Measurements from ENCODE around the gene SMCP. TPM values are rescaled to one million over a fixed set of nuclear protein-coding genes. Genes with fewer than 3 reads are reported as not detected.

The SMCP gene
- total RNA-seq, 1 experiment from 2014 or later = not detected

GRCh38 chr1:152836870-152837269 lies 41.3 kb upstream of the SMCP start:
- no peak for TF ChIP-seq ZNF274 (IDR thresholded peaks at IDR 0.05; ENCODE audit: low read depth, low read length)
- H3K27me3 ChIP-seq (ENCODE audit: insufficient read depth, low read length) = peaks cover 21% of the 10 kb centered on the region
- H3K9me3 ChIP-seq (ENCODE audit: control insufficient read depth in 1 of 2, insufficient read depth in 1 of 2, low read depth in 1 of 2, low read length in 2 of 2) = no peaks in the 10 kb centered on the region
- H3K27ac ChIP-seq (ENCODE audit: low read depth, low read length) = no peak overlapping the region
- intact Hi-C loops (cut with micrococcal nuclease) = no loop called here
- H3K9me2 ChIP-seq (ENCODE audit: insufficient read depth) = no peaks in the 10 kb centered on the region
- no peak overlapping the region for H2AFZ ChIP-seq (ENCODE audit: low read depth, low read length, poor library complexity, severe bottlenecking)
- H3K9ac ChIP-seq (ENCODE audit: low read length) = no peak overlapping the region
- ChIA-PET CTCF (interaction anchor here (1.3 kb wide), 1 partner anchor 34 kb away, joined by 4 read pairs; no protein-coding TSS in a partner anchor), POLR2A (no interaction called here), RAD21 (ENCODE audit: low non-redundant PET in 1 of 2, low total read pairs in 2 of 2, uncharacterized antibody in 2 of 2, unreplicated experiment in 2 of 2) (no interaction called here)
- H4K20me1 ChIP-seq (ENCODE audit: insufficient read depth) = no peaks in the 10 kb centered on the region
- no peaks in the 10 kb centered on the region for H3K79me2 ChIP-seq (ENCODE audit: insufficient read depth, low read length)
- ATAC-seq (no peak), DNase-seq (ENCODE audit: low read depth, low spot score) (no peak)
- BruUV-seq (replicated peaks) = no TSS peak
- H3K4me2 ChIP-seq (ENCODE audit: low read length) = no peak overlapping the region
- H3K4me1 ChIP-seq (ENCODE audit: control insufficient read depth in 1 of 2, insufficient read depth in 2 of 2, low read length in 2 of 2) = no peaks in the 10 kb centered on the region
- no peak overlapping the region for H3K4me3 ChIP-seq (replicated peaks in 1 of 2; ENCODE audit: low read depth in 1 of 2, low read length in 2 of 2)
- no peaks in the 10 kb centered on the region for H3K36me3 ChIP-seq (ENCODE audit: control insufficient read depth in 1 of 2, insufficient read depth in 2 of 2, low read length in 2 of 2)

- ChIA-PET RAD21 (ENCODE audit: low non-redundant PET in 1 of 2, low total read pairs in 2 of 2, uncharacterized antibody in 2 of 2, unreplicated experiment in 2 of 2) (no interaction called here), CTCF (no interaction called here), POLR2A (no interaction called here)
- no peaks in the 10 kb centered on the region for H3K79me2 ChIP-seq (ENCODE audit: insufficient read depth, low read length)
- H3K36me3 ChIP-seq (ENCODE audit: control insufficient read depth in 1 of 2, insufficient read depth in 2 of 2, low read length in 2 of 2) = no peaks in the 10 kb centered on the region
- intact Hi-C loops (cut with micrococcal nuclease) = no loop called here
- ATAC-seq (no peak), DNase-seq (ENCODE audit: low read depth, low spot score) (no peak)
- TF ChIP-seq ATF3 (IDR thresholded peaks at IDR 0.05) = no peak
- no peaks in the 10 kb centered on the region for H3K4me1 ChIP-seq (ENCODE audit: control insufficient read depth in 1 of 2, insufficient read depth in 2 of 2, low read length in 2 of 2)
- no peaks in the 10 kb centered on the region for H3K9me2 ChIP-seq (ENCODE audit: insufficient read depth)
- no peaks in the 10 kb centered on the region for H4K20me1 ChIP-seq (ENCODE audit: insufficient read depth)
- no peak within 1 kb of the TSS for H3K4me3 ChIP-seq (replicated peaks in 1 of 2; ENCODE audit: low read depth in 1 of 2, low read length in 2 of 2)
- H3K9me3 ChIP-seq (ENCODE audit: control insufficient read depth in 1 of 2, insufficient read depth in 1 of 2, low read depth in 1 of 2, low read length in 2 of 2) = no peaks in the 10 kb centered on the region
- H3K27me3 ChIP-seq (ENCODE audit: insufficient read depth, low read length) = peaks cover 36% of the 10 kb centered on the region
- no peak within 1 kb of the TSS for H3K9ac ChIP-seq (ENCODE audit: low read length)
- BruUV-seq (replicated peaks) = no TSS peak
- H3K4me2 ChIP-seq (ENCODE audit: low read length) = no peak within 1 kb of the TSS
- no peak within 1 kb of the TSS for H2AFZ ChIP-seq (ENCODE audit: low read depth, low read length, poor library complexity, severe bottlenecking)
- H3K27ac ChIP-seq (ENCODE audit: low read depth, low read length) = no peak within 1 kb of the TSS
These were observed 35.6 kb upstream of the SMCP start, which contains the start of gene LCE6A for GRCh38 chr1:152842556-152842955. TSS of gene LCE6A (plus strand) at chr1:152842856. CDS start at chr1:152843521, 665 bp downstream.

GRCh38 chr1:152855661-152856060 lies 22.5 kb upstream of the SMCP start:
- Histone ChIP-seq H3K9me2 (ENCODE audit: insufficient read depth) (no peaks in the 10 kb centered on the region), H3K9me3 (ENCODE audit: control insufficient read depth in 1 of 2, insufficient read depth in 1 of 2, low read depth in 1 of 2, low read length in 2 of 2) (no peaks in the 10 kb centered on the region), H3K9ac (ENCODE audit: low read length) (no peak overlapping the region), H4K20me1 (ENCODE audit: insufficient read depth) (no peaks in the 10 kb centered on the region), H3K36me3 (ENCODE audit: control insufficient read depth in 1 of 2, insufficient read depth in 2 of 2, low read length in 2 of 2) (no peaks in the 10 kb centered on the region), H3K27me3 (ENCODE audit: insufficient read depth, low read length) (peaks cover 7% of the 10 kb centered on the region; the same call in 1 of the 2 replicates), H3K27ac (ENCODE audit: low read depth, low read length) (no peak overlapping the region), H3K4me3 (replicated peaks in 1 of 2; ENCODE audit: low read depth in 1 of 2, low read length in 2 of 2) (no peak overlapping the region), H2AFZ (ENCODE audit: low read depth, low read length, poor library complexity, severe bottlenecking) (no peak overlapping the region), H3K79me2 (ENCODE audit: insufficient read depth, low read length) (no peaks in the 10 kb centered on the region), H3K4me2 (ENCODE audit: low read length) (no peak overlapping the region), H3K4me1 (ENCODE audit: control insufficient read depth in 1 of 2, insufficient read depth in 2 of 2, low read length in 2 of 2) (no peaks in the 10 kb centered on the region)
- intact Hi-C loops (cut with micrococcal nuclease) = no loop called here
- BruUV-seq (replicated peaks) = no TSS peak
- ChIA-PET CTCF (interaction anchor here (1.8 kb wide), 1 partner anchor 15 kb away, joined by 4 read pairs; no protein-coding TSS in a partner anchor), RAD21 (ENCODE audit: low non-redundant PET in 1 of 2, low total read pairs in 2 of 2, uncharacterized antibody in 2 of 2, unreplicated experiment in 2 of 2) (no interaction called here), POLR2A (no interaction called here)
- ATAC-seq (no peak), DNase-seq (ENCODE audit: low read depth, low spot score) (no peak)
- no peak for TF ChIP-seq TCF7L2 (IDR thresholded peaks at IDR 0.05; ENCODE audit: borderline replicate concordance, extremely low read depth, insufficient read depth, insufficient read length)
- no peak for TF ChIP-seq EZH2phosphoT487 (IDR thresholded peaks at IDR 0.05; ENCODE audit: borderline replicate concordance)
- no peak for TF ChIP-seq POLR2AphosphoS5 (IDR thresholded peaks at IDR 0.05; ENCODE audit: low read depth, low read length)
- TF ChIP-seq RAD21 (IDR thresholded peaks at IDR 0.05; ENCODE audit: low read depth) = no peak
- no peak for TF ChIP-seq SRF (IDR thresholded peaks at IDR 0.05; ENCODE audit: low read depth)
- TF ChIP-seq ELF1 (IDR thresholded peaks at IDR 0.05; ENCODE audit: borderline replicate concordance, low read depth) = no peak
- no peak for TF ChIP-seq EZH2 (IDR thresholded peaks at IDR 0.05)
- TF ChIP-seq ZFX (IDR thresholded peaks at IDR 0.05) = no peak
- no peak for TF ChIP-seq JUND (IDR thresholded peaks at IDR 0.05)
- no peak for TF ChIP-seq MAX (IDR thresholded peaks at IDR 0.05)
- no peak for TF ChIP-seq ATF3 (IDR thresholded peaks at IDR 0.05)
- no peak for TF ChIP-seq SIN3A (IDR thresholded peaks at IDR 0.05; ENCODE audit: low read depth)
- TF ChIP-seq POLR2A (IDR thresholded peaks at IDR 0.05; ENCODE audit: borderline replicate concordance, extremely low read depth, insufficient read depth, insufficient read length) = no peak

Data from HCT116 (cell line).